WTC11 (cell line): ENCODE results near the gene LSM12.

Experiments
- ATF3 ChIP-seq: sonication (generic); formaldehyde crosslinking; conservative IDR thresholded peaks from 2 replicates; pipeline ENCODE4 v1.8.1; 2022; ENCODE audit warnings: mild to moderate bottlenecking, missing genetic modification reagents
- CREM ChIP-seq: sonication (generic); formaldehyde crosslinking; IDR thresholded peaks from 2 replicates; pipeline ENCODE4 v1.8.1; 2022; ENCODE audit warnings: mild to moderate bottlenecking, missing genetic modification reagents, moderate library complexity
- E2F4 ChIP-seq: sonication (generic); formaldehyde crosslinking; IDR thresholded peaks from 2 replicates; pipeline ENCODE4 v1.8.1; 2022; ENCODE audit warnings: low read depth, mild to moderate bottlenecking, moderate library complexity, missing genetic modification reagents, borderline replicate concordance
- IRF2 ChIP-seq: sonication (generic); formaldehyde crosslinking; IDR thresholded peaks from 2 replicates; pipeline ENCODE4 v1.8.0; 2022; ENCODE audit warnings: low read depth, missing genetic modification reagents, borderline replicate concordance
- TCF7 ChIP-seq: sonication (generic); formaldehyde crosslinking; IDR thresholded peaks from 2 replicates; pipeline ENCODE4 v1.8.0; 2022; ENCODE audit warnings: mild to moderate bottlenecking, low read depth, missing genetic modification reagents, moderate library complexity
- ZBTB21 ChIP-seq: sonication (generic); formaldehyde crosslinking; IDR thresholded peaks from 2 replicates; pipeline ENCODE4 v1.8.1; 2023; ENCODE audit warnings: mild to moderate bottlenecking, missing genetic modification reagents, borderline replicate concordance
- TF ChIP-seq, protein P1 (sequence below): sonication (generic); formaldehyde crosslinking; IDR thresholded peaks from 2 replicates; pipeline ENCODE4 v1.8.1; 2023; ENCODE audit warnings: mild to moderate bottlenecking, missing genetic modification reagents, borderline replicate concordance
- TF ChIP-seq, protein P2 (sequence below): fragments of 200-600 bp; IDR thresholded peaks from 2 replicates; pipeline ENCODE4 v1.8.0; 2022; ENCODE audit warnings: antibody characterized with exemption
- TF ChIP-seq, protein P3 (sequence below): sonication (generic); formaldehyde crosslinking; IDR thresholded peaks from 2 replicates; pipeline ENCODE4 v1.8.0; 2022; ENCODE audit warnings: missing genetic modification reagents
- TF ChIP-seq, protein P4 (sequence below): sonication (generic); formaldehyde crosslinking; IDR thresholded peaks from 2 replicates; pipeline ENCODE4 v1.8.1; 2023; ENCODE audit warnings: mild to moderate bottlenecking, missing genetic modification reagents

DNA sequence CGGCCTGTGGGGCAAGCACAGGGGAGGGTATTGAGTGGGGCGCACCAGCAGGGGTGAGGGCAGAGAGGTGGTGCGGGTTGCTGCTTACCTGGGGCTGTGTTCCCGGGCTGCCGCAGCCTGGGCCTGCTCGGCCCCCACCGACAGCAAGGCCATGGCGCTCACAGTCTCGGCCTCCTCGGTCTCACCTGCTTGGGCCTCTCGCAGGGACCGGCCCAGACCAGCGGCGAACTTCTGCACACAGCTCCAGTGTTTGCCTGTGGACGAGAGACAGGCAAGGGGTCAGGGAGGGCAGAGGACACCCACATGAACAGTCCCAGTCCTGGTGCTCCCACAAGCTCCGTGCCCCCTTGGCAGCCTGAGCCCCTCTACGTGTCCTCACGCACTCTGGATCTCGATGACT lies 11.9 kb upstream of the LSM12 start:
- TF ChIP-seq, protein P1, sequence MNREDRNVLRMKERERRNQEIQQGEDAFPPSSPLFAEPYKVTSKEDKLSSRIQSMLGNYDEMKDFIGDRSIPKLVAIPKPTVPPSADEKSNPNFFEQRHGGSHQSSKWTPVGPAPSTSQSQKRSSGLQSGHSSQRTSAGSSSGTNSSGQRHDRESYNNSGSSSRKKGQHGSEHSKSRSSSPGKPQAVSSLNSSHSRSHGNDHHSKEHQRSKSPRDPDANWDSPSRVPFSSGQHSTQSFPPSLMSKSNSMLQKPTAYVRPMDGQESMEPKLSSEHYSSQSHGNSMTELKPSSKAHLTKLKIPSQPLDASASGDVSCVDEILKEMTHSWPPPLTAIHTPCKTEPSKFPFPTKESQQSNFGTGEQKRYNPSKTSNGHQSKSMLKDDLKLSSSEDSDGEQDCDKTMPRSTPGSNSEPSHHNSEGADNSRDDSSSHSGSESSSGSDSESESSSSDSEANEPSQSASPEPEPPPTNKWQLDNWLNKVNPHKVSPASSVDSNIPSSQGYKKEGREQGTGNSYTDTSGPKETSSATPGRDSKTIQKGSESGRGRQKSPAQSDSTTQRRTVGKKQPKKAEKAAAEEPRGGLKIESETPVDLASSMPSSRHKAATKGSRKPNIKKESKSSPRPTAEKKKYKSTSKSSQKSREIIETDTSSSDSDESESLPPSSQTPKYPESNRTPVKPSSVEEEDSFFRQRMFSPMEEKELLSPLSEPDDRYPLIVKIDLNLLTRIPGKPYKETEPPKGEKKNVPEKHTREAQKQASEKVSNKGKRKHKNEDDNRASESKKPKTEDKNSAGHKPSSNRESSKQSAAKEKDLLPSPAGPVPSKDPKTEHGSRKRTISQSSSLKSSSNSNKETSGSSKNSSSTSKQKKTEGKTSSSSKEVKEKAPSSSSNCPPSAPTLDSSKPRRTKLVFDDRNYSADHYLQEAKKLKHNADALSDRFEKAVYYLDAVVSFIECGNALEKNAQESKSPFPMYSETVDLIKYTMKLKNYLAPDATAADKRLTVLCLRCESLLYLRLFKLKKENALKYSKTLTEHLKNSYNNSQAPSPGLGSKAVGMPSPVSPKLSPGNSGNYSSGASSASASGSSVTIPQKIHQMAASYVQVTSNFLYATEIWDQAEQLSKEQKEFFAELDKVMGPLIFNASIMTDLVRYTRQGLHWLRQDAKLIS, result no peak
- TF ChIP-seq TCF7 (CRISPR knock-in tag), result no peak
- TF ChIP-seq, protein P2, sequence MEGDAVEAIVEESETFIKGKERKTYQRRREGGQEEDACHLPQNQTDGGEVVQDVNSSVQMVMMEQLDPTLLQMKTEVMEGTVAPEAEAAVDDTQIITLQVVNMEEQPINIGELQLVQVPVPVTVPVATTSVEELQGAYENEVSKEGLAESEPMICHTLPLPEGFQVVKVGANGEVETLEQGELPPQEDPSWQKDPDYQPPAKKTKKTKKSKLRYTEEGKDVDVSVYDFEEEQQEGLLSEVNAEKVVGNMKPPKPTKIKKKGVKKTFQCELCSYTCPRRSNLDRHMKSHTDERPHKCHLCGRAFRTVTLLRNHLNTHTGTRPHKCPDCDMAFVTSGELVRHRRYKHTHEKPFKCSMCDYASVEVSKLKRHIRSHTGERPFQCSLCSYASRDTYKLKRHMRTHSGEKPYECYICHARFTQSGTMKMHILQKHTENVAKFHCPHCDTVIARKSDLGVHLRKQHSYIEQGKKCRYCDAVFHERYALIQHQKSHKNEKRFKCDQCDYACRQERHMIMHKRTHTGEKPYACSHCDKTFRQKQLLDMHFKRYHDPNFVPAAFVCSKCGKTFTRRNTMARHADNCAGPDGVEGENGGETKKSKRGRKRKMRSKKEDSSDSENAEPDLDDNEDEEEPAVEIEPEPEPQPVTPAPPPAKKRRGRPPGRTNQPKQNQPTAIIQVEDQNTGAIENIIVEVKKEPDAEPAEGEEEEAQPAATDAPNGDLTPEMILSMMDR, result no peak
- TF ChIP-seq IRF2 (CRISPR knock-in tag), result no peak
- TF ChIP-seq, protein P3, sequence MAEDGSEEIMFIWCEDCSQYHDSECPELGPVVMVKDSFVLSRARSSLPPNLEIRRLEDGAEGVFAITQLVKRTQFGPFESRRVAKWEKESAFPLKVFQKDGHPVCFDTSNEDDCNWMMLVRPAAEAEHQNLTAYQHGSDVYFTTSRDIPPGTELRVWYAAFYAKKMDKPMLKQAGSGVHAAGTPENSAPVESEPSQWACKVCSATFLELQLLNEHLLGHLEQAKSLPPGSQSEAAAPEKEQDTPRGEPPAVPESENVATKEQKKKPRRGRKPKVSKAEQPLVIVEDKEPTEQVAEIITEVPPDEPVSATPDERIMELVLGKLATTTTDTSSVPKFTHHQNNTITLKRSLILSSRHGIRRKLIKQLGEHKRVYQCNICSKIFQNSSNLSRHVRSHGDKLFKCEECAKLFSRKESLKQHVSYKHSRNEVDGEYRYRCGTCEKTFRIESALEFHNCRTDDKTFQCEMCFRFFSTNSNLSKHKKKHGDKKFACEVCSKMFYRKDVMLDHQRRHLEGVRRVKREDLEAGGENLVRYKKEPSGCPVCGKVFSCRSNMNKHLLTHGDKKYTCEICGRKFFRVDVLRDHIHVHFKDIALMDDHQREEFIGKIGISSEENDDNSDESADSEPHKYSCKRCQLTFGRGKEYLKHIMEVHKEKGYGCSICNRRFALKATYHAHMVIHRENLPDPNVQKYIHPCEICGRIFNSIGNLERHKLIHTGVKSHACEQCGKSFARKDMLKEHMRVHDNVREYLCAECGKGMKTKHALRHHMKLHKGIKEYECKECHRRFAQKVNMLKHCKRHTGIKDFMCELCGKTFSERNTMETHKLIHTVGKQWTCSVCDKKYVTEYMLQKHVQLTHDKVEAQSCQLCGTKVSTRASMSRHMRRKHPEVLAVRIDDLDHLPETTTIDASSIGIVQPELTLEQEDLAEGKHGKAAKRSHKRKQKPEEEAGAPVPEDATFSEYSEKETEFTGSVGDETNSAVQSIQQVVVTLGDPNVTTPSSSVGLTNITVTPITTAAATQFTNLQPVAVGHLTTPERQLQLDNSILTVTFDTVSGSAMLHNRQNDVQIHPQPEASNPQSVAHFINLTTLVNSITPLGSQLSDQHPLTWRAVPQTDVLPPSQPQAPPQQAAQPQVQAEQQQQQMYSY (CRISPR knock-in tag), result no peak
- no peak for TF ChIP-seq E2F4 (CRISPR knock-in tag)
- no peak for TF ChIP-seq CREM (CRISPR knock-in tag)
- TF ChIP-seq, protein P4, sequence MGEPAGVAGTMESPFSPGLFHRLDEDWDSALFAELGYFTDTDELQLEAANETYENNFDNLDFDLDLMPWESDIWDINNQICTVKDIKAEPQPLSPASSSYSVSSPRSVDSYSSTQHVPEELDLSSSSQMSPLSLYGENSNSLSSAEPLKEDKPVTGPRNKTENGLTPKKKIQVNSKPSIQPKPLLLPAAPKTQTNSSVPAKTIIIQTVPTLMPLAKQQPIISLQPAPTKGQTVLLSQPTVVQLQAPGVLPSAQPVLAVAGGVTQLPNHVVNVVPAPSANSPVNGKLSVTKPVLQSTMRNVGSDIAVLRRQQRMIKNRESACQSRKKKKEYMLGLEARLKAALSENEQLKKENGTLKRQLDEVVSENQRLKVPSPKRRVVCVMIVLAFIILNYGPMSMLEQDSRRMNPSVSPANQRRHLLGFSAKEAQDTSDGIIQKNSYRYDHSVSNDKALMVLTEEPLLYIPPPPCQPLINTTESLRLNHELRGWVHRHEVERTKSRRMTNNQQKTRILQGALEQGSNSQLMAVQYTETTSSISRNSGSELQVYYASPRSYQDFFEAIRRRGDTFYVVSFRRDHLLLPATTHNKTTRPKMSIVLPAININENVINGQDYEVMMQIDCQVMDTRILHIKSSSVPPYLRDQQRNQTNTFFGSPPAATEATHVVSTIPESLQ (CRISPR knock-in tag), result no peak
- no peak for TF ChIP-seq ZBTB21 (CRISPR knock-in tag)
- TF ChIP-seq ATF3 (CRISPR knock-in tag), result no peak
